Activated naive CD4-positive, alpha-beta T cell treated with anti-CD3 and anti-CD28 coated beads, Interleukin-2, amount 50 U/mL, for 16 hours (primary cell): ENCODE results near the gene CNN2.

Source experiments
- DNase-seq: peaks from one replicate; pipeline ENCODE4 v3.0.0-alpha.2; 2020

Gene CNN2

DNA sequence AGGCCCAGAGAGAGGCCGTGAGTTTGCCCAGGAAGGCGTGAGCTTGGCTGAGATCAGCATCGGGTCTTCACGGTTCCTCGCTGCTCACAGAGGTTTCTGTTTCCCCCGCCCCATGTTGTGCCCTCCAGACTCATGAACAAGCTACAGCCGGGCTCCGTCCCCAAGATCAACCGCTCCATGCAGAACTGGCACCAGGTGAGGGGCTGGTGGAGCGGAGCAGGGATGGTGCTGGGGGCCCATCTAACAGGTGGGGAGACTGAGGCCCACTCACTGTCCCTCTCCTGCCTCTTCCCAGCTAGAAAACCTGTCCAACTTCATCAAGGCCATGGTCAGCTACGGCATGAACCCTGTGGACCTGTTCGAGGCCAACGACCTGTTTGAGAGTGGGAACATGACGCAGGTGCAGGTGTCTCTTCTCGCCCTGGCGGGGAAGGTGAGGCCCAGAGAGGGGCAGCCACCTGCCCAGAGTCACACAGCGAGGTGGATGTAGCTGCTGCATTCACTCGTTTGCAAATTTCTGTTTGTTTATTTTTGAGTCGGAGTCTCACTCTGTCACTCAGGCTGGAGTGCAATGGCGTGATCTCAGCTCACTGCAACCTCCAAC lies 6.0 kb downstream of the CNN2 start:
- DNase-seq: no peak

DNA sequence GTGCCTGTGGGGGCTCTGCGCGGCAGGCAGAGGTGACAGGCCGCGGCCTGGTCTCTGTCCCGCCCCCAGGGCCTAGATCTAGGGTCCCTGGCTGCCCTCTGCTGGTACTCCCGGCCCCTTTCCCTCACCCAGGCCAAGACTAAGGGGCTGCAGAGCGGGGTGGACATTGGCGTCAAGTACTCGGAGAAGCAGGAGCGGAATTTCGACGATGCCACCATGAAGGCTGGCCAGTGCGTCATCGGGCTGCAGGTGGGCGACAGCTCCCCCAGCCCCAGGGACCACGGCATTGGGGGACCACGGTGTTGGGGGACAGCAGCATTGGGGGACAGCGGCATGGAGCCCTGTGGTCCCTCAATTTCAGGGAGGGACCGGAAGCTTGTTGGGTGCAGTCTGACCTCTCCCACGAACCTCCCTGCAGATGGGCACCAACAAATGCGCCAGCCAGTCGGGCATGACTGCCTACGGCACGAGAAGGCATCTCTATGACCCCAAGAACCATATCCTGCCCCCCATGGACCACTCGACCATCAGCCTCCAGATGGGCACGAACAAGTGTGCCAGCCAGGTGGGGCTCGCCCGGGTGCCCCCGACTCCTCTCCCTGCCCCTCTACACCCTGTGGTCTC lies 9.7 kb downstream of the CNN2 start:
- no peak for DNase-seq

DNA sequence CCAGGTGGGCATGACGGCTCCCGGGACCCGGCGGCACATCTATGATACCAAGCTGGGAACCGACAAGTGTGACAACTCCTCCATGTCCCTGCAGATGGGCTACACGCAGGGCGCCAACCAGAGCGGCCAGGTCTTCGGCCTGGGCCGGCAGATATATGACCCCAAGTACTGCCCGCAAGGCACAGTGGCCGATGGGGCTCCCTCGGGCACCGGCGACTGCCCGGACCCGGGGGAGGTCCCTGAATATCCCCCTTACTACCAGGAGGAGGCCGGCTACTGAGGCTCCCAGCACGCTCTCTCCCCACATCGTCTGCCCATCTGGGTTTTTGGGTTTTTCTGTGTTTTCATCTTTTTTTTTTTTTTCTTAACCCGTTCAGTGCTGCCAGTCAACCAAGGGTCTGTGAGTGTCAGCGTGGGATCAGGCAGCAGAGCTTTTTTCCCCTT lies 11.2 kb downstream of the CNN2 start:
- no peak for DNase-seq

- no peak for DNase-seq
Measured at GRCh38 chr19:1038978-1039645, 12.7 kb downstream of the CNN2 start.

GRCh38 chr19:1039646-1040475 lies 13.5 kb downstream of the CNN2 start, which contains the start of gene ABCA7:
ABCA7 (plus strand) TSS chr19:1040107; CDS start chr19:1041362, 1,255 bp downstream.
- DNase-seq: peak; percentile 100

GRCh38 chr19:1040476-1041271 lies 14.3 kb downstream of the CNN2 start:
- peak; percentile 91 for DNase-seq

GRCh38 chr19:1041272-1041834 lies 14.9 kb downstream of the CNN2 start:
- no peak for DNase-seq

GRCh38 chr19:1041835-1042685 lies 15.7 kb downstream of the CNN2 start:
- DNase-seq: no peak

DNA sequence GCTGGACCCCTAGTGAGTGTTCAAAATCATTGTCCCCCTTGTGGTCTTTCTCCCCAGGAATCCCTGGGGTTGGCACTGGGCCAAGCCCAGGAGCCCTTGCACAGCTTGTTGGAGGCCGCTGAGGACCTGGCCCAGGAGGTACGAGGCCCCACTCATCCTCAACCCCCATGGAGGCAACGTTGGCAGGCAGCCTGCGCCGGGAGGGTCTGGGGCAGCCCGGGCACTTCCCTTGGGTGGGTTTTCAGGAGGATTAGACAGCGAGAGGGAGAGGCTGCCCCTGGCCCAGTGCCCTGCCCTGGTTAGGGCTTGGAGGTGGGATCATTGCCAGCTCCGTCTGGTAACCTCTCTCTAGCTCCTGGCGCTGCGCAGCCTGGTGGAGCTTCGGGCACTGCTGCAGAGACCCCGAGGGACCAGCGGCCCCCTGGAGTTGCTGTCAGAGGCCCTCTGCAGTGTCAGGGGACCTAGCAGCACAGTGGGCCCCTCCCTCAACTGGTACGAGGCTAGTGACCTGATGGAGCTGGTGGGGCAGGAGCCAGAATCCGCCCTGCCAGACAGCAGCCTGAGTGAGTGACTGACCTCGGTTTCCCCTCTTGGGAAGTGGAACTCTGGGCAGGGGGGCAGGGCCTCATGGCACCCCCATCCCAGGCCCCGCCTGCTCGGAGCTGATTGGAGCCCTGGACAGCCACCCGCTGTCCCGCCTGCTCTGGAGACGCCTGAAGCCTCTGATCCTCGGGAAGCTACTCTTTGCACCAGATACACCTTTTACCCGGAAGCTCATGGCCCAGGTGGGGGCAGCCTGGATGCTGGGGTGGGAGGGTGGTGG lies 16.5 kb downstream of the CNN2 start:
- no peak for DNase-seq

DNA sequence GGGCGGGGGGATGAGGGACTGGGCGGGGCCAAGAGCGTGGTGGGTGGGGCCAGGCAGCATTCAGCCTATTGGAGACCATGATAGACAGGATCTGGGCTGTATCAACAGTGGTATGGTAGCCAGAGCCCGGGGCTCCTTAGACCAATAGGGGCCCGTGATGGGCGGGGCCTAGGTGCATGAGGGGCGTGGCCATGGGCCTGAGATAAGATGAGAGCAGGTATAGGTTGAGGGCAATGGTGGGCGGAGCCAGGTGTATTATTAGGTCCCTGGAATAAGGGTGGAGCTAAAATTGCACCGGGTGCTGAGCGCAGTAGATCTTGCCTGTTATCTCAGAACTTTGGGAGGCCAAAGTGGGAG lies 18.8 kb downstream of the CNN2 start:
- peak; percentile 71 for DNase-seq

GRCh38 chr19:1046117-1046626 lies 19.8 kb downstream of the CNN2 start:
- peak; percentile 8 for DNase-seq

- DNase-seq: peak; percentile 10
Measured at GRCh38 chr19:1046836-1047695, 20.7 kb downstream of the CNN2 start.

- DNase-seq: no peak
Measured at GRCh38 chr19:1047696-1048147, 21.3 kb downstream of the CNN2 start.

- no peak for DNase-seq
Measured at GRCh38 chr19:1049106-1049505, 22.7 kb downstream of the CNN2 start.

DNA sequence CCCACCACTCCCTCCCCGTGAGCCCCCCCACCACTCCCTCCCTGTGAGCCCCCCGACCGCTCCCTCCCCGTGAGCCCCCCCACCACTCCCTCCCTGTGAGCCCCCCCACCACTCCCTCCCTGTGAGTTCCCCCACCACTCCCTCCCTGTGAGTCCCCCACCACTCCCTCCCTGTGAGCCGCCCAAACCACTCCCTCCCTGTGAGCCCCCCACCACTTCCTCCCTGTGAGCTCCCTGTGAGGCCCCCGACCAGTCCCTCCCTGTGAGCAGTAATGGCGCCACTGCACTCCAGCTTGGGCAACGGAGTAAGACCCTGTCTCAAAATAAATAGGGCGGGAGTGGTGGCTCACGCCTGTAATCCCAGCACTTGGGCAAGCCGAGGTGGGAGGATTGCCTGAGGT lies 23.4 kb downstream of the CNN2 start:
- no peak for DNase-seq

DNA sequence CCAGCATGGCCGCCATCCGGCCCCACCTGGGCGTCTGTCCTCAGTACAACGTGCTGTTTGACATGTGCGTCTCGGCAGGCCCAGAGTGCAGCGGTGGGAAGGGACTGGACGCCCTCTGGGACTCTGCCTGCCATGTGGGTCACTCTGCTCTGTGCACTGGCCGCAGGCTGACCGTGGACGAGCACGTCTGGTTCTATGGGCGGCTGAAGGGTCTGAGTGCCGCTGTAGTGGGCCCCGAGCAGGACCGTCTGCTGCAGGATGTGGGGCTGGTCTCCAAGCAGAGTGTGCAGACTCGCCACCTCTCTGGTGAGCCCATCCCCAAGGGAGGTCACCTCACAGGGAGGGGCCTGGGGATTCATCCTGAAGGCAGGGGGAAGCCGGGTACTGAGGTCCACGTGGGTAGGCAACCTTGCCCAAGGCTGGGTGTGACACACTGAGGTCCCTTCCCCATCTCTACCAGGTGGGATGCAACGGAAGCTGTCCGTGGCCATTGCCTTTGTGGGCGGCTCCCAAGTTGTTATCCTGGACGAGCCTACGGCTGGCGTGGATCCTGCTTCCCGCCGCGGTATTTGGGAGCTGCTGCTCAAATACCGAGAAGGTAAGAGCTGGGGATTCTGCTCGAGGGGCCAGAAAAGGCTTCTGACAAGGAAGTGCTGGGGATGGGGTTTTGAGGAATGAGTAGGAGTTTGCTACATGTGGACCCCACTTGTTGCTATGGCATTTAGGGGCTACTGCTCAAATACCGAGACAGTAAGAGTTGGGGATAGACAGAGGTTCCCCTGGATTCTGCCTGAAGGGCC lies 24.8 kb downstream of the CNN2 start:
- no peak for DNase-seq

GRCh38 chr19:1051791-1052190 lies 25.4 kb downstream of the CNN2 start:
- no peak for DNase-seq

DNA sequence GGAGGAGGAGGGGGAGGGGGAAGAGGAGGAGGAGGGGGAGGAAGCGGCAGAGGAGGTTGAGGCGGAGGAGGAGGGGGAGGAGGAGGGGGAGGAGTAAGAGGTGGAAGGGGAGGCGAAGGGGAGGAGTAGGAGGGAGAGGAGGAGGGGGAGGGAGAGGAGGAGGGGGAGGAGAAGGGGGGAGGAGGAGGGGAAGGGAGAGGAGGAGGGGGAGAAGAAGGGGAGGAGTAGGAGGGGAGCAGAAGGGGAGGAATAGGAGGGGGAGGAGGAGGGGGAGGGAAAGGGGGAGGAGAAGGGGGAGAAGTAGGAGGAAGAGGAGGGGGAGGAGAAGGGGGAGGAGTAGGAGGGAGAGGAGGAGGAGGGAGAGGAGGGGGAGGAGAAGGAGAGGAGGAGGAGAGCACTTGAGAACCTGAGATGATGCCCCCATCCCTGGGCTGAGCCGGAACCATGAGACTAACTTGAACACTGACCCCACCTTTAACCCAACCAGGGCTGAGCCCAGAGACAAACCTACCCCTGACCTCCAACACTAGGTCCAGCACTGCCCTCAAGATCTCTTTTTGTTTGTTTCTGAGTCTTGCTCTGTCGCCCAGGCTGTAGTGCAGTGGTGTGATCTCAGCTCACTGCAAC lies 26.1 kb downstream of the CNN2 start:
- DNase-seq: no peak
